K562 (cell line): ENCODE data around the gene DVL3. TPM values are rescaled to one million over a fixed set of nuclear protein-coding genes. Genes with fewer than 3 reads are reported as not detected.

Source experiments
- FOXA1 ChIP-seq: fragments of 450-650 bp; IDR thresholded peaks from 2 replicates; pipeline ENCODE4 v1.6.1; 2016; ENCODE audit warnings: mild to moderate bottlenecking, borderline replicate concordance
- GTF2E2 ChIP-seq: fragments of 200-800 bp; sonication (Bioruptor generic); IDR thresholded peaks from 2 replicates; pipeline ENCODE4 v1.6.1; 2016; ENCODE audit warnings: missing genetic modification characterization, missing compliant biosample characterization
- LEF1 ChIP-seq: fragments of 450-650 bp; IDR thresholded peaks from 2 replicates; pipeline ENCODE4 v1.6.1; 2016; ENCODE audit warnings: mild to moderate bottlenecking
- MGA ChIP-seq: fragments of 450-650 bp; IDR thresholded peaks from 2 replicates; pipeline ENCODE4 v1.6.1; 2016; ENCODE audit warnings: mild to moderate bottlenecking, moderate library complexity
- MYC ChIP-seq, 2 experiments: fragments of 250-450 bp in 1 of 2; sonication (Bioruptor Pico) in 1 of 2; IDR thresholded peaks; 2 replicates each; pipeline versions ENCODE4 v1.5.1 to v1.6.1; 2012 to 2021; ENCODE audit warnings: low read depth in 2 of 2, borderline replicate concordance in 1 of 2, improper control_type of control experiment in 1 of 2, low read length in 1 of 2, mild to moderate bottlenecking in 1 of 2, moderate library complexity in 1 of 2
- NBN ChIP-seq: fragments of 450-650 bp; IDR thresholded peaks from 2 replicates; pipeline ENCODE4 v1.6.1; 2016; ENCODE audit warnings: low read depth, mild to moderate bottlenecking
- RBBP5 ChIP-seq: fragments of 200-600 bp; sonication (generic); IDR thresholded peaks from 2 replicates; pipeline ENCODE4 v1.6.1; 2012; ENCODE audit warnings: borderline replicate concordance, mild to moderate bottlenecking, low read length, control low read depth, inconsistent platforms; ENCODE audit not compliant: insufficient read depth, poor library complexity, severe bottlenecking
- RBM22 ChIP-seq: fragments of 200-400 bp; formaldehyde crosslinking; IDR thresholded peaks from 2 replicates; pipeline ENCODE4 v1.6.1; 2018; ENCODE audit warnings: low read length, low read depth; ENCODE audit not compliant: poor library complexity, severe bottlenecking
- SP2 ChIP-seq: IDR thresholded peaks from 2 replicates; pipeline ENCODE4 v1.6.1; 2011; ENCODE audit warnings: mild to moderate bottlenecking, low read depth, low read length, moderate library complexity; ENCODE audit not compliant: poor library complexity, severe bottlenecking; ENCODE audit errors: extremely low read depth
- ZFP30 ChIP-seq: fragments of 250-450 bp; sonication (Bioruptor Pico); IDR thresholded peaks from 2 replicates; pipeline ENCODE4 v1.8.0; 2022; ENCODE audit warnings: moderate library complexity, mild to moderate bottlenecking, inconsistent platforms, borderline replicate concordance
- ZNF274 ChIP-seq: IDR thresholded peaks from 2 replicates; pipeline ENCODE4 v1.6.1; 2011; ENCODE audit warnings: low read depth, mild to moderate bottlenecking, low read length, moderate library complexity, borderline replicate concordance
- polyA plus RNA-seq, 8 experiments: library from polyadenylated mRNA; depleted of rRNA in 4 of 8; stranded (reverse) in 5 of 8; unstranded in 3 of 8; fragments of >200 nt; fragmentation: Nextera tagmentation in 2 of 8; fragmentation: Illumina TruSeq in 1 of 8; extraction: Ambion mirVana in 2 of 8; extraction: Trizol in 1 of 8; gene quantifications; 2 replicates each; pipeline versions ENCODE4 v1.2.1 to v1.2.3, GENCODE V29; 2011 to 2014; ENCODE audit warnings: inconsistent platforms in 1 of 8, missing spikeins in 1 of 8
- total RNA-seq, 7 experiments: library from RNA; depleted of rRNA in 6 of 7; stranded (reverse); fragments of >200 nt in 6 of 7; fragmentation: Illumina TruSeq in 2 of 7; extraction: Trizol in 2 of 7; gene quantifications; 2 replicates each; pipeline versions ENCODE4 v1.2.1 to v1.2.3, GENCODE V29; 2011 to 2021; ENCODE audit warnings: low replicate concordance in 1 of 7
- TF ChIP-seq, protein P1 (sequence below): sonication (generic); formaldehyde crosslinking; IDR thresholded peaks from 2 replicates; pipeline ENCODE4 v1.9.0; 2022; ENCODE audit warnings: mild to moderate bottlenecking, missing genetic modification reagents

The DVL3 gene
- total and polyA plus RNA-seq, 9 of the 15 experiments (the other 6 are each of a cell fraction or from before 2014, with no cell fraction given) = 3.1 to 57.9 (median 20.1) TPM

DNA sequence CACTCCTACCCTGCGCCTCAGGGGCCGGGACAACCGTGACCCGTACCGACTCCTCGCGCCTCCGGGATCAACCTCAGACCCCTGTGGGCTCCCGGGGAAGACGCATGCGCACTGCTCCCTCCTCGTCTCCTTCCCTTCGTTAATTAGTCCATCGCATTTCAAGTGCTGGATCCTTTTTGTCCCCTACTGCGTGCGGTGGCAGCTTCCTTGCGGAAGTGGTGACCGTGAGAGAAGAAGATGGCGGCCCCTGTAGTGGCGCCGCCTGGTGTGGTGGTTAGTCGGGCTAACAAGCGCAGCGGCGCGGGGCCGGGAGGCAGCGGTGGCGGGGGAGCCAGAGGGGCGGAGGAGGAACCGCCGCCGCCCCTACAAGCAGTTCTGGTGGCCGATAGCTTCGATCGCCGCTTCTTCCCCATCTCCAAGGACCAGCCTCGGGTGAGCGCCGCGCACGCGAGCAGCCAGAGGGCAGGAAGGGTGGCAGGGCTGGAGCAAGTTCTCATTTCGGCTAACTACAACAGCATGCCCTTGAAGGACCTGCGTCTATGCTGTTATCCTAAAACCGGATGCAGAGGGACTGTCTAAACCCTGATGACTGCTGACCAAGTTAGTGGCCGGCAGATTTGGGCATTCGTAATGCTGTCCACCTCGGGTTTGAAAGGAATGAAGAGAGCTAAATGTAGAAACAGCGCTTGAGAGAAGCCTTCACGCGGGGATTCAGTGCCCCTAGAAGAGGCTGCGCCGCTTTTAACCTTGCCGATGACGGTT, 19.8 kb upstream of the DVL3 start, which contains the start of gene EIF2B5 (continued):
- TF ChIP-seq MGA = peak; percentile 41; the same call in 1 of the 2 replicates
- no peak for TF ChIP-seq ZFP30 (CRISPR knock-in tag)
- TF ChIP-seq, protein P1, sequence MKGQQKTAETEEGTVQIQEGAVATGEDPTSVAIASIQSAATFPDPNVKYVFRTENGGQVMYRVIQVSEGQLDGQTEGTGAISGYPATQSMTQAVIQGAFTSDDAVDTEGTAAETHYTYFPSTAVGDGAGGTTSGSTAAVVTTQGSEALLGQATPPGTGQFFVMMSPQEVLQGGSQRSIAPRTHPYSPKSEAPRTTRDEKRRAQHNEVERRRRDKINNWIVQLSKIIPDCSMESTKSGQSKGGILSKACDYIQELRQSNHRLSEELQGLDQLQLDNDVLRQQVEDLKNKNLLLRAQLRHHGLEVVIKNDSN (CRISPR knock-in tag) = no peak
- TF ChIP-seq RBM22 = no peak
- peak; percentile 88; the same call in 1 of the 2 replicates for TF ChIP-seq NBN
- no peak for TF ChIP-seq SP2
- peak; percentile 45; the same call in 1 of the 2 replicates for TF ChIP-seq LEF1
- TF ChIP-seq FOXA1 = no peak
- TF ChIP-seq GTF2E2 (tag) = peak; percentile 69; the same call in 1 of the 2 replicates
- TF ChIP-seq MYC (IDR thresholded peaks at IDR 0.05; ENCODE audit: low read depth, low read length) = peak; percentile 95
- peak; percentile 88; the same call in 1 of the 2 replicates for TF ChIP-seq MYC (CRISPR knock-in tag; IDR thresholded peaks at IDR 0.05; ENCODE audit: borderline replicate concordance, low read depth)
- TF ChIP-seq RBBP5 = peak; percentile 97
- TF ChIP-seq ZNF274 = no peak
